Cardiac septum (tissue), 1 donor: ENCODE results near the gene CST11. TPM values are rescaled to one million over a fixed set of nuclear protein-coding genes. Genes with fewer than 3 reads are reported as not detected.

Experiments
- DNase-seq: peaks from one replicate; pipeline ENCODE4 v3.0.0-alpha.2; 2020; ENCODE audit warnings: low spot score
- intact Hi-C: fragments of 100-400 bp; cut with DNase I; formaldehyde crosslinking; loops from one replicate; pipeline ENCODE4 v1.14.0; 2022
- total RNA-seq: library from RNA; stranded (reverse); fragmentation: NEBNext Ultra II Directional; extraction: Animal tissue kit (Norgen Biotek cat#: 25700); gene quantifications from one replicate; pipeline ENCODE4 v1.2.1, GENCODE V29; 2021
- donor health status: DM: no; HTN: no; CAD: no.

Gene CST11
- total RNA-seq, 1 donor from 2014 or later, result not detected

DNA sequence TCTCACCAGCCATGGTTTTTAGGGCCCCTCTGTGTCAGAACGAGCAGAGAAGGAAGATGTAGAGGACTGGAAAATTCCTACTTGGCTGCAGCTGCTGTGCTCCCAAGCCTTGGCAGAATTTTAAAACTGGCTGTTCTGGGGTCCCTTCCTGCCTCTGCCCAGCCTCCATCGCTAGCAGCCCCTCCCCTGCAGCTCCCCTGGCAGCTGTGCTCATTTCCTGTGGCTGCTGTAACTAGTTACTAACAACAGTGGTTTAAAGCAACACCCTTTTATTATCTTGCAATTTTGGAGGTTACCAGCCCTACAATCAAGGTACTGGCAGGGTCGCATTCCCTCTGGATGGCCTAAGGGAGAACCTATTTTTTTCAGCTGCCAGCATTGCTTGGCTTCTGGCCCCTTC, 3.7 kb upstream of the CST11 start:
- DNase-seq, result no peak
- intact Hi-C loops, result no loop called here

DNA sequence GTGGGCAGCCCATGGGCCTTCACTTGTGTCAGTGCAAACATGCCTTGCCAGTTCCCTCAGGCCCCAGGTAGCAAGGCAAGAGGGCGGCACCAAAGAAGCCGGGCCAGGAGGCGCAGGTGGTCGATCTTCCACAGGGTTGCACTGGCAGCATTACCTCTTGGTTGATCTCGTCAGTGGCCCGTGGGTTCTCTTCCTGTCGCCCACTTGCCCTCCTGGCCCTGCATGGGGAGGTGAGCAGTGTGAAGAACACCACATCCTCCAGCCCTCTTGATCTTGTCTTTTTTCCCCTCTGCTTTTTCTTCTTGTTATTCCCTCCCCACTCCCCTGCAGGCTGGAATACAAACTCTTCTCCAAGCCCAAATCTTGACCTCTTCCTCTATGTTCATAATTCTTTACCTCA, 3.0 kb upstream of the CST11 start:
- DNase-seq, result no peak
- intact Hi-C loops, result no loop called here

DNA sequence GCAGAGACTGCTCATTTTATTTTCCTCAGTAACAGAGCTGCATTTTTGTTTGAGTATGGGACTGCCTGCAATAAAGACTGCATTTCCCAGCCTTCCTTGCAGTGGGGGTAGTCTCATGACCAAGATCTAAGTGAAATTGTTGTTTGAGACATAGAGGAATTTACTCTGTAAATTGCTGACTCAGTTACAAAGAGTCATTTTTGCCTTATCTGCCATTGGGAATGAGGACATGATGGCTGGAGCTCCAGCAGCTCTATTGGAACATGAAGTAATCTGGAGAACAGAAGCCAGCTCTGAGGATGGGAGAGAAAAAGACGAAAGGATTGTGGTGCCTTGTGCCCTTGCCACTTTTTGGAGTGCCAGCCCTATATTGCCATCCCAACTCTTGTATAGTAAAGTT, 2.1 kb upstream of the CST11 start:
- intact Hi-C loops, result no loop called here
- DNase-seq, result no peak

DNA sequence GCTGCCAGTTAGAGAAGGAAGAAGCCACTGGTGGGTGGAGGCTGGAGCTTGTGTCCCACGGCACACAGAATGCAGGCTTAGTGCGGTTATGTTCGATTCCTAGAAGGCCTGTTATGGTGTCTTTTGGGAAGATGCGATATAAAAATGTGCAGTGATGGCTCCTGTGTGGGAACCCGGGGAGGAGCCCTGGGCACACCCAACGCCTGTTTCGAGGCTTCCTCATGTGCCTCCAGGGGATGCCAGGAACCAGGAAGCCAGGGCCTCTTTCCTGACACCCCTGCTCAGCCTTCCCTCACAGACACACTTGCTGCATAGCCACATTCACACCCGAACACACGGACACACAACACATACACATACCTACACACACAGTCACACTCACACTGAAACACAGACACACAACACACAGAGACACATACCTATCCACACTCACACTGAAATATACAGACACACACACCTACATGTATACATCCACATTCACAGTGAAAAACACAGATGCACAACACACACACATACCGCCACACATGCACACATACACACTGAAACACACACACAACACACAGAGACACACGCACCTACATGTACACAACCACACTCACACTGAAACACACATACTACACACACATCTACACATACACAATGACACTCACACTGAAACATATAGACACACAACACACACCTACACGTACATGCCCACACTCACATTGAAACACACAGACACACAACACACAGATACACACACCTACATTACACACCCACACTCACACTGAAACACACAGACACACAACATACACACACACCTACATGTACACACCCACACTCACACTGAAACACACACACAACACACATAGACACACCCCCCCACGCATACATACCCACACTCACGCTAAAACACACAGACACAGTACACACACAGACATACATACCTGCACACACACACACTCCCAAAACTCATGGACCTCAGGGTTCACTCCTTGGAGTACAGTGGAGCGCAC, 1.2 kb upstream of the CST11 start:
- intact Hi-C loops, result no loop called here
- DNase-seq, result no peak

DNA sequence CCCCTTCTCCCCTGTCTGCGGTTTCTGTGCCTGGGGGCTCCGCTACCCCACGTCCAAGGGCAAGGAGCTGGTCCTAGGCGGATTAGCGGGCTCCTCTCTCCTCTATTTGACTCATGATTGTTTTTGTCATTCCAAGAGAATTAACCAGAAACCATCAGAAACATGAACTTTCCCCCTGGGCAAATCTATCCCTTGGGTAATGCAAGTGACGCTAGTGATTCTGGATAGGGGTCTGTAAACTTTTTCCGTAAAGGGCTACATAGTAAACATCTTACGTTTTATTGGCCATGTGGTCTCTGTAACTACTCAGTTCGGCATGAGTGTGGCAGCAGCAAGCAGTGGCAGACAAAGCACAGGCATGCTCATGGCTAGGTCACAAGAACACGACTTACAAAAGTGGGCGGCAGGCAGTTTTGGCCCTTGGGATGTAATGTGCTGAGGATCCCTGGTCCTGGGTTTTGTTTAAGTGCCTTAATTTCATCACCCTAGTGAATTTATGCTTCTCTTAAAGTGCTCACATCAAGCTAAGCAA, 654 bp downstream of the CST11 start:
- intact Hi-C loops, result no loop called here

DNA sequence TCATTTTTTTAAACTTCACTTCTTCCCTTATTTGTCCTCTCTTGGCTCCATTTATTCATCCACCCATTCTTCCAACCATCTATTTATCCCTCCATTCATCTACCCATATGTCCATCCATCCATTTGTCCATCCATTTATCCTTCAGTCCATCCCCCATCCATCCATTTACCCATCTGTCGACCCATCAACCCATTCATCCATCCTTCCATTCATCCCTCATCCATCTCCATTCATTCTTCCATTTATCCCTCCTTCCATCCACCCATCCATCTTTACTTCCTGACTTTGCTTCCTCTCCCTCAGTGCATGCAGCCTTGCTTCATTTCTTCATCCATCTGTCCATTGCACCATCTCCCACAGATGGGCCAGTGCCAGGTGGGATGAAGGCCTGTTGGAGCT, 1.8 kb downstream of the CST11 start:
- no peak for DNase-seq
- intact Hi-C loops, result no loop called here

More for the DNA sequence above, 654 bp downstream of the CST11 start:
- no peak for DNase-seq

DNA sequence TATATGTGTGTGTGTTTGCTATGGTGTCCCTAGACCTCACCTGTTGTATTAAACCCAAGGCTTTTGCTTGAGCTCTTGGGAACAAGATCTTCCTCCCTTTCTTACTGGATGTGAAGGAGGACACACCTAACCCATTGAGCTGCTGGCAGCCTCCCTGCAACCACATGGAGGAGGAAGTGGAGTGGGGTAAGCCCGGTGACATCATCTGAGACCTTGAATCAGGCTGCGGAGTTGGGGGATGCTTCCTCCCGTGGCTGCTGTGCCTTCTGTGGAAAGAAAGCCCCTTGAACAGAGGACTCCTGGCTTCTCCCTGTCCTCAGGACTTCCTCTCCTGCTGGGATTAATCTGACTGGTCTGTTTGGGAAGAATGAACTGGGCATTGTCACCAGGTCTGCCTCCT, 3.3 kb downstream of the CST11 start:
- DNase-seq, result no peak
- intact Hi-C loops, result no loop called here

DNA sequence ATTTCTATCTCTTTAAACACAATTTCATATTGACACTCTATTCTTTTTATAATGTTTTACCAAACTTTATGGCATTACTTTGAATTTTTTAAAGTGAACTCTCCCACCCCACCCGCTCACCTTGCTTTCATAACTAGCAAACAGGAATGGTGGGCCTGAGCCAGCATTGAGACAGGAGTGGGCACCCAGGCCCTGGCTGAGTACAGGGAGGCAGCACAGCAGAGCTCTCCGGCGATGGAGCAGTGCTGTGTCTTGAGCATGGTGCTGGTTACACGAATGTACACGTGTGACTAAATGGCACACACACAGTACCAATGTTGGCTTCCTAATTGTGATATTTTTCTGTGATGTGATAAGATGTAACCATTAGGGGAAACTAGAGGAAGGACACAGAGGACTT, 4.5 kb downstream of the CST11 start:
- intact Hi-C loops, result no loop called here
- DNase-seq, result no peak

DNA sequence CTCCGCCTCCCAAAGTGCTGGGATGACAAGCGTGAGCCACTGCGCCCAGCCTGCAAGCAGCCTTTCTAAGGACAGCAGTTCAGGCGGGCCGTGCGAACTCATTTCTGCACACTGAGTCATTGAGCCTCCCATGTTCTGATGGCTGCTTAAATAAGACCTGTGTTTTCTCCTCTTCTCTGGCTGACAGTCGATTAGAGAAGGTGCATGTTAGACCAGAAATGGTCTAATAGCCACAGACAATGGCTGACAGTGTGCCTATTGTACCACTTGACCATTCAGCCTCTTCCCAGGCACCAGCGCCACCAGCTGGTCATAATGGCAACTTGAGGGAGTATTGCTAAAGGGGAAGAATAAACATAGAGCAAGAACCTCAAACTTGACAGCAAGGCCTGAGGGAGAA, 6.2 kb downstream of the CST11 start:
- no peak for DNase-seq
- intact Hi-C loops, result no loop called here

DNA sequence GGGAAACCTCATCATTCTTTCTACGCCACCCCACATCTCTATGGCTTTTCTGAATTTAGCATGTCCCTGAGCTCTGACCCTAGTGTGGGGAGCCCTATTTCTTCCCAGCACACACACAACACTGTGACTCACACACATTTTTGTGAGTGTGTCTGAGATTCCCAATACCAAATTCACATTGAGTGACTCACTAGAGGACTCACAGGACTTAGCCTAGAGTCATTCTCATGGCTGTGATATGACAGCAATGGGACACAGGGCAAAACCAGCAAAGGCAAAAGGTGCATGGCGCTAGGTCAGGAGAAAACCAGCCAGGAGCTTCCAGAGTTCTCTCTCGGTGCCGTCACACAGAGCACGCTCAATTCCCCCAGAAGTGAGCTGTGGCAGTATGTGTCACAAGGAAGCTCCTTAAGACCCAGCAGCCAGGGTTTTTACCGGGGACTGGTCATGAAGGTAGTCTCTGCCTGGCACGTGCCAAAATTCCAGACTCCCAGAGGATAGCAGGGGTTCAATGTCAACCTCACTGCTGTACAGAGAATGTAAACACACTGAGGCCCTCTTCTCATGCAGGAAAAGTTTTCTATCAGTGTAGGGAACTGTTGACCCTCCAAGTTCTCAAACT, 7.0 kb downstream of the CST11 start:
- intact Hi-C loops, result no loop called here
- DNase-seq, result no peak

DNA sequence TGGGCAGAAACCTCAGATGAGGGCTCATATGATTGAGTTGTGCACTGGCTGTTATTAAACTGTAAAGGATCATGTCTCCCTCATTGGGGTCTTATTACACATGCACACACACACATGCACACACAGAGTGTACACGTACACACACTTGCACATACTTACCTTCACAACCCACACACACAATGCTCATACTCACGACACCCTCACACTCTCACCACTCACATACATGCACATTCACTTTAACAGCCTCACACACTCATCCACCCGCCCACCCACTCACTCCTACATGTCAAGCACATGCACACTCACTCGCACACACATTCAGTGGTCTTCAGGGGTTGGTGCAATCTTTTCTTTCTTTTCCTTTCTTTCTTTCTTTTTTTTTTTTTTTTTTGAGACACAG, 7.8 kb downstream of the CST11 start:
- intact Hi-C loops, result loop anchor here (5.0 kb wide), 1 partner anchor 162 kb away; the partner anchor contains the start of gene CST9
- no peak for DNase-seq

DNA sequence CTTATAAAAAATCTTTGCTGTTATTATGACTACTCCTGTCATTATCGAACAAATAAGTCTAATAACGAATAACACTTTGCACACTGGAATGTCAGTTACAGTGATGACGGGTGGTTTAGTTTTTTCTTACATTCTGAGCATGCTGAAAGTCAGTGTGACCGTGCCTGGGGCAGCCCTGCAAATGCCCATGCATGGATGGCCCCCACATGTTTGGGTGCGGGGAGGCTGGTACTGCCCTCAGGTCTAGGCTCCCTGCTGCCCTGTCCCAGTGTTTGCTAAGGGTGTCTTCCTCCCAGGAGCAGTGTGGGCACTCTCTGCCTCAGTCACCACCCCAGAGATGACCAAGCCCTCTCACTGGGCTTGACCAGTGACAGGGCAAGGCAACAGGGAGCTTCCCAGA, 10.2 kb downstream of the CST11 start:
- intact Hi-C loops, result loop anchor here (5.0 kb wide), 1 partner anchor 165 kb away; the partner anchor contains the start of gene CST9
- DNase-seq, result peak; percentile 69

DNA sequence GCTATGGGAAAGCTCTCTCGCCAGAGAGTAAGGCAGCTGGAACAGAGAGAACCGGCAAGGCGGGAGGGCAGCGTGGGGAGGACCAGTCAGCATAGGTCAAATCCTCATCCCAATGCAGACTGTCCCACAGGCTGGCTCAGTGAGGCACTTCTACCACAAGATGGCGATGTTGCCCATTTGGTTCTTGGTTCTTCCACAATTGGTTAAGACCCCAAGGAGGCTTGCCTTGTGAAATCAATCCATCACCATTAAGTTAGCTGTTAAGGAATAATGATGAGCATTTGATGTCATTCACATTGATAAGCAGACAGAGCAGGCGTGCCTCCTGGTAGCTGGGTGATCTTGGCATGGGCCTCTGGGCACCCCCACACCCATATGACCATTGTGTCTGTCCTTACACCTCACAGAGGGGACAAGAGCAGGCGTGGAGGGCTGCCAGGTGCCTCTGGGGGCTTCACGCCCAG, 10.8 kb downstream of the CST11 start:
- intact Hi-C loops, result loop anchor here (5.0 kb wide), 1 partner anchor 165 kb away; the partner anchor contains the start of gene CST9
- peak; percentile 79 for DNase-seq

DNA sequence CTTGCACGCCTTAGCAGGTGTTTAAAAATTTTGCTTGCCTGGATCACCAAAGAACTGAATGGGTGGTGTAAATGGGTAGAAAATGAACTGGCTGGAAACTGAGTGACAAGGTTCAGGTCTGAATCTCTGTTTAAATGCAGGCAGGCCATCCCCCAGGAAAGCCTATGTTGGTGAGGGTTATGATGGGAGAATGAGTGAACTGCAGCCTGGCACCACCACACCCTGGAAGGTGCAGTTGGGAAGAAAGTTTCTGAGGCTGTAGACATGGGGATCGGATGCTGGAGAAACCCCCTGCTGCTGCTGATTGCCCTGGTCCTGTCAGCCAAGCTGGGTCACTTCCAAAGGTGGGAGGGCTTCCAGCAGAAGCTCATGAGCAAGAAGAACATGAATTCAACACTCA, 12.7 kb downstream of the CST11 start:
- intact Hi-C loops, result loop anchor here (5.0 kb wide), 1 partner anchor 167 kb away; the partner anchor contains the start of gene CST9
- no peak for DNase-seq

DNA sequence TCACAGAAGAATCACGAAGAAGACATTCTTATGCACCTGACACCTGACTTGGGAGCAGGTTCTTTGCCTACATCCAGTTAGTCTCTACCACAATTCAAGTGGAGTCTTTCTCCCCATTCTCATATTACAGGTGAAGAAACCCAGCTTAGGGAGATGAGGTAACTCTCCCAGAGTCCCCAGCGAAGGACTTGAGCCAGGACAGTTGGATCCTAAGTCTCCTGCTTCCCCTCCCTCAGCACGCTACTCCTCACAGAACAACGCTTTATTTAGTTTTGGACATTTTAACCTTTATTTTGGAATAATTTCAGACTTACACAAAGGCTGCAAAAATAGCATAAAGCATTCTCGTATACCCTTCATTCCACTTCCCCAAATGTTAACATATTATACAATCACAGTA, 14.0 kb downstream of the CST11 start:
- no peak for DNase-seq
- intact Hi-C loops, result no loop called here

DNA sequence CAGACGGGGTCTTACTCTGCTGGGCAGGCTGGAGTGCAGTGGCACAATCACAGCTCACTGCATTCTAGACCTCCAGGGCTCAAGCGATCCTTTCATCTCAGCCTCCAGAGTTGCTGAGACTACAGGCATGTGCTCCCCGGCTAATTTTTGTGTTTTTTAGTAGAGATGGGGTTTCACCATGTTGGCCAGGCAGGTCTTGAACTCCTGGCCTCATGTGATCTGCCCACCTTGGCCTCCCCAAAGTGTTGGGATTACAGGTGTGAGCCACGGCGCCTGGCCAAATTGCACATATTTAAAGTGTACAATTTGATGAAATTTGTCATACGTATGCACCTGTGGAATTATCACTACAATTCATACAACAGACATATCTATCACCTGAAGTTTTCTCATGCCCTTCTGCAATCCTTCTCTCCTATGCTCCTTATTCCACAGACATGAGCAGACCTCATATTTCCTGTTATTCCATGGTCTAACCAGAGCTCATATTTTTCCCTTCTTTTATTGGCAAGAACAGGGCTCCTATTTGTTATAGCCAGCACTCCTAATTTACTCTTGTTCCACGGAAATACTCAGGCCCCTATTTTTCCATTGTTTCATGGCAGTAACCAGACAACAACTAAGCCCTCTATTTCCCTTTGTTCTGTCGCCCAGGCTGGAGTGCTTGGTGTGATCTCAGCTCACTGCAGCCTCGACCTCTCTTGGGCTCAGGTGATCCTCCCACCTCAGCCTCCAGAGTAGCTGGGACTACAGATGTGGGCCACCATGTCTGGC, 15.4 kb downstream of the CST11 start:
- intact Hi-C loops, result no loop called here

DNA sequence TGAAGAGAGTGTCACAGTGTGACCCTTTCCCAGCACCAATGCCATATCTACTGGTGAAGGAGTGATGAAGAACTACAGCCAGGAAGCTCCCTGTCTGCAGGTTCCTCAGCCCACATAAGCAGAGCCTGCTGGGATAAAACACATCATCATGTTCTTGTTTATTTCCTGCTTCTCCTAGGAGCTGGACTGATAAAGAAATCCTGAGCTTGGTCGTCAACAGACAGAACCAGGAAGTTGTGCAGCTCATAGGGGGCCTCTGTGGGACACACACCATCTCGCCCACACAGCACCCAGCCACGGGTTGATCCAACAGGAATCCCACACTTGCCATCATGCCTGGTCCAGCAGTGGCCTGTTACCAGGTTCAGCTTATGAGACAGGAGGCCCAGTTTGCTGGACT, 16.0 kb downstream of the CST11 start:
- DNase-seq, result no peak
- intact Hi-C loops, result no loop called here

More for the DNA sequence above, 15.4 kb downstream of the CST11 start:
- DNase-seq, result peak; percentile 59

DNA sequence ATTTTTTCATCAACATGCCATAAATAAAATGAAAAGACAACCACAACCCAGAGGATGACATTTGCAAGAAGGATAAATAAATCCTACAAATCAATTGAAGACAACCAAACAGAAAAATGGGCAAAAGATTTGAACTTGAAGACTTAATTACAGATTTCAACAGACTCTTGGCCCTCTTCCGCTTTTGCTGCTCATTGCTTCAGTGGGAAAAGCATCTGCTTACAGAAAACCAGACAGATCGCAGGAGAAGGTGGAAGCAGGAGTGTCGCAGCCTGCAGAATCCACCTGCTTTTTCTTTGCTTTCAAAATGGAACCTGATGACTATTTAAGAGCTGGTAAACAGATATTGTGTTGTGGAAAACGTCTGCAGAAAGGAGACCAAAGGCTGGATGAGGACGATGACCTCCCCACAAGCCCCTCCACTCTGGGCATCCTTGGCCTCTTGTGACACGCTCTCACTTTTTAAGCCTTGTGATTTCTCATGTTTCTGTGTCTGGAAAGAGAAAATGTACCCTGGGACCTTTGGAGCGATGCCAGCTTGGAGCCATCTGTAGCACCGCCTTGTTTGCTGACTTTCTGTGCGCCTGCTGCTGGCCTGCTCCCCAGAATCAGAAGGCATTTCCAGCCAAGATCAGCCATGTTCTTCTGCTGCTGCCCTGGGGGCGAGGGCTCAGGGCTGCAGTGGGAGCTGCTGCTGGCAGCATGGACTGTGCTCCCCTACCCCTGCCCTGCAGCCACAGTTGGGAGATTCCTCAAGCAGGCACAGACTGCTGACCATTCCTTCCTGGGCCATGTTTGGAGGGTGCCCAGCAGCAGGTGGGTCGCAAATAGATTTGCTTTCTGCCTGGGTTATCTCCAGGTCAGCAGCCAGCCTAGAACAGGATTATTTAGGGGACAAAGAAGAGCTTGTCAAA, 16.8 kb downstream of the CST11 start:
- intact Hi-C loops, result no loop called here
- no peak for DNase-seq
